Endometrial microvascular endothelial cells (primary cell): ENCODE results near the gene LRFN5. TPM values are rescaled to one million over a fixed set of nuclear protein-coding genes. Genes with fewer than 3 reads are reported as not detected.
"Not testable (repeated sequence)": the region's sequence is repeated elsewhere in the genome, so short reads cannot be mapped to it uniquely, and the experiment has no call there.

Source experiments
- in situ Hi-C: cut with HindIII; loops from 2 replicates; pipeline ENCODE4 v1.10.0; 2017; ENCODE audit warnings: low sequenced_read_pairs, low pct_unique_long_range_greater_than_20kb; ENCODE audit errors: inconsistent ontology term
- total RNA-seq: library from RNA; depleted of rRNA; stranded (reverse); fragments of >200 nt; gene quantifications from one replicate; pipeline ENCODE4 v1.2.3, GENCODE V29; 2015; ENCODE audit errors: inconsistent ontology term

The LRFN5 gene
- total RNA-seq, 1 donor from 2014 or later = not detected

DNA sequence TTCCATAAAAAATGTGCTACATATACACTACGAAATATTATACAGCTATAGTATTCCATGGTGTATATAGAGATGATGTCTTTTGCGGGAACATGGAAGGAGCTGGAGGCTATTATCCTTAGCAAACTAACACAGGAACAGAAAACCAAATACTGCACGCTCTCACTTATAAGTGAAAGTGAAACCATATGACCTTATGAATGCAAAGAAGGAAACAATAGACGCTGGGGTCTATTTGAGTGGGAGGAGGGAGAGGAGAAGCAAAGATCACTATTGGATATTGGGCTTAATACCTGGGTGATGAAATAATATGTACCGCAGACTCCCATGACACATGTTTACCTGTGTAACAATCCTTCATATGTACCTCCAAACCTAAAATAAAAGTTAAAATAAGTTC lies 142.8 kb downstream of the LRFN5 start:
- in situ Hi-C loops = no loop called here

DNA sequence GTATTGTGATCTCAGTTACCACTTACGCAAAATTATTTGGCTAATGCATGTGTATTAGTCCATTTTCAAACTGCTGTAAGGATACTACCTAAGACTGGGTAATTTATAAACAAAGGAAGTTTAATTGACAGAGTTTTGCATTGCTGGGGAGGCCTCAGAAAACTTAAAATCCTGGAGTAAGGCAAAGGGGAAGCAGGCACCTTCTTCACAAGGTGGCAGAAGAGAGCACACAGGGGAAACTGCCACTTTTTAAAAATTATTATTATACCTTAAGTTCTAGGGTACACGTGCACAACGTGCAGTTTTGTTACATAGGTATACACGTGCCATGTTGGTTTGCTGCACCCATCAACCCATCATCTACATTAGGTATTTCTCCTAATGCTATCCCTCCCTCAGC lies 143.9 kb downstream of the LRFN5 start:
- in situ Hi-C loops = not testable (repeated sequence)

DNA sequence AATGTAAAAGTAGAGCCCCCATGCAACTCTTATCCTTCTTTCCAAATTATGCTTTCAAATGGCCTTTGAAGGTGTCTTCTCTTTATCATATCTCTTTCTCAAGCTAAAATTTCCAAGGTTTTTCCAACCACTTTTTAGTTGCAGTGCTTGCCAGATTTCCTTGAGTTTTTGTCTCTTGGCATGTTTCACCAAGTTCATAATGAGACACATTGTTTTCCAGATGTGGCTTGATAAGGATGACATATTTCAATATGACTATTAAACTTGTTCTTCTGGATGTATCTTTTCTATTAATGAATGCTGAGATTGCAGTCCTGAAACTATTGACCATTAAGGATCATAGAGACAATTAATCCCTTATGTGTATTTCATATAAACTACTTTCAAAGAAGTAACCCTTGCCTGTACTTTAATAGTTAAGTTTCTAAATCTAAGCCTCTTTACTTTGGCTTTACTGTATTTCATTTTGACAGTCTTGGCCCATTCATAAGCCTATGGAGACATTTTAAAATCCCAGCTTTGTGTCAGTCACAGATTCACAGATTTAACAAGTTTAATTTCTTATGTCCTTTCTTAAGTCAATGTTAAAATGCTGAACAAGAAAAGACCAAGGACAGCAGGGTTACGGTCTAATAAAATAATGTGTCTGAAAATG lies 151.5 kb downstream of the LRFN5 start:
- in situ Hi-C loops = no loop called here

DNA sequence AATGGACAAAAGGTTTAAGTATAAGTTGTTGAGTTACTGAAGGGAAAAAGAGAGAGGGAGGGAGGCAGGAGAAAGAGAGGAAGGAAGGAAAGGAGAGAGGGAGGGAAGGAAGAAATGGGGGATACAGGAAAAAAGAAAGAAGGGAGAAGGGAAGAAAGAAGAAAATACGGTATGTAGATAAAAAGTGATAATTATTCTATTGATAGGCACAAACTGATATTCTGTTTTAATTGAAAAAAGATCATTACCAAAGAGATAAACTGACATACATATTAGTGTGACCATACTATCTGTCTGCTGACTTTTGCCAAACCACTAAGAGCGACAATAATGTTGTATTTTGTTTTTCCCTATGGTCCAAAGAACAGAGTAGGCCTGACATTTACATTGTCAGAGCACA lies 154.5 kb downstream of the LRFN5 start:
- in situ Hi-C loops = no loop called here

DNA sequence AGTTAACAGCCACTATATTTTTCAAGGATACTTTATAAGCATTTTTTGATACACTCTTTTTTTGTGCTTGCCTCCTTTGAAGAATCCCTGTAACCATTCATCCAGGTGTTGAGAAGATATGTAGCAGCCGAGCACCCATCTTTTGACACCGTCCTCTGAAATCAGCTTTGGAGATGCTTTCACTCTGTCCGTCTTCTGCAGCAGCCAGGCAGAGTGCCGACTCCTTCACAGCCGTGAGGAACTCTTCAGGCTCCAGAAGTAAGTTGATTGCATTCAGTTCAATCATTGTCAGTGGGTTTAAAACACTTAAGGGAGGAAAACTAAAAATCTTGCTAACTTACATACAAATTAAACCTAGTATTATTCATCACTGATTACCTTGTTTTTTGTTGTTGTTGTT lies 160.1 kb downstream of the LRFN5 start:
- in situ Hi-C loops = no loop called here

DNA sequence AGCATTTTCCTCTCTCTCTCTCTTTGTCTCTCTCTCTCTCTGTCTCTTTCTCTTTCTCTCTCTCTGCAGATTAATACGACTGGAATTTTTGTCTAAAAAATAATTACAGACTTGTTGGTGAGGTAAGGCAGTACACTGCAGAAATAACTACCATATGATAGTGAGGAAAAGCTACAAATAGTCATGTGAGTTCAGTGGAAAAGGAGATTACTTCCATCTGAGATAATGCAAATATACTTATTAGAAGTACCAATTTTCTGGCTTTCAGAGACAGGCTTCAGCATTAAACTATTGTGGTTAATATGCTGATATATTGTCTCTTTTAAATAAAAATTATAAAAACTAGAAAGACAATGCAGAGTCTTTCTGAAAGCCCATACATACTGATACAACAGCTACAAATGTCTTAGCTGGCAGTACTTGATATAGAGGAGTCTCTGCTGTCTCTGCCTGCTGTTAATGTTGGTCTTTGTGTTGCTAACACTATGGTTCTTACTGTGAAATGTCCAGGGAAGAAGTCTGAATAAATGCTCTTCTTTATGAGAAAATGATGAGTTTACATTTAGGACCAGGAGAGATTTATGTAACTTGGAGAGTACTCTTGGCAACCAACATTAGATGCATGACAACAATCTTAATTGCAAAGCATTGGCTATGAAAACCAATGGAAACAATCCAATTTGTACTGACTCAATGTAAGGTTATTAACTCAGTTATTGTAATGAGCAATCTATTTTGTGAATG lies 167.0 kb downstream of the LRFN5 start:
- in situ Hi-C loops = no loop called here

- in situ Hi-C loops = no loop called here
Observed at GRCh38 chr14:41782511-41782910, 175.8 kb downstream of the LRFN5 start.

- in situ Hi-C loops = no loop called here
Observed at GRCh38 chr14:41783403-41783802, 176.7 kb downstream of the LRFN5 start.

DNA sequence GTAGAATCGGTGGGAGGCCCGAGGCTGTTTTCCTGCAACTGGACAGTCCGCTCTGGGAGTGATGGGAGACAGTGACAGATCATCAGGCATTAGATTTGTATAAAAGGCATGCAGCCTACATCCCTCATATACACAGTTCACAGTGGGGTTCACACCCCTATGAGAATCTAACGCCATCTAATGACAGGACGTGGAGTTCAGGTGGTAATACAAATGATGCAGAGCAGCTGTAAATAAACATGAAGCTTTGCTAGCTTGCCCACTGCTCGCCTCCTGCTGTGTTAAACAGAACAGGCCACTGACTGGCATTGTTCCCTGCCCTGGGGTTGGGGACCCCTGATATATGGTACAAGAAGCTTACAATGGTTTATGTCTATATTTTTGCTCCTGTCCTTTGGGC lies 179.0 kb downstream of the LRFN5 start:
- in situ Hi-C loops = no loop called here

GRCh38 chr14:41799817-41800216 lies 193.1 kb downstream of the LRFN5 start:
- in situ Hi-C loops = no loop called here

DNA sequence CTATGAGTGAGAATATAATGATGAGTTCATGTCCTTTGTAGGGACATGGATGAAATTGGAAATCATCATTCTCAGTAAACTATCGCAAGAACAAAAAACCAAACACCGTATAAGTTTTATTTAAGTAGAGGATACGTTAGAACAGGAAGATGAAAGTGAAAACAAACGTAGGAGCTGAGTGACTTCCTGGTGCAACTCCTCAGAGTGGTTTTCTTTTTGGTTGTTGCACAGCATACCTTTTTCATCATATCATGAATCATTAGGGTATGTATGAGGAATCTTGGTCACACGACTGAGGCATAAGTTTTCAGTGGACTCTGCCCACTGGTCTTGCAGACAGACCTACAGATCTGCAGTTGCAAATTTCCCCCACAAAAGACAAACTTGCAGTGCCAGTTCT lies 199.0 kb downstream of the LRFN5 start:
- in situ Hi-C loops = no loop called here

- in situ Hi-C loops = no loop called here
Observed at GRCh38 chr14:41806366-41806975, 199.8 kb downstream of the LRFN5 start.

DNA sequence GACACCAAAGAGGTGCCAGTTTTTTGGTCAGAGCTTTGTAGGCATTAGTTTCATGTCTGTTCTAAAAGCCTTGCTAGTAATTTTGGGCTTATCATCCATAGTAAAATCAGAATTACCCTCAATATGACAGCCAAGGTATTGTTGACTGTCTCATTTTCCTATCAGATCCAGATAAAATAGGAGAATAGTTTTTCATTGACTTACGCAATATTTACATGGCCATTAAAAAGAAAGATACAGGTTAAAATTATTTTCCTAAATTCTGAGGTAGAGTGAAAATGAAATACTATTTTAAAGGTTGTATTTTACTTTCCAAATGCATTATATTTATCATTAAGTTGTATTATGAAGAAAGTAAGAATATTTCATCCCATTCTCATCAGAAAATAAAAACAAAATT lies 203.7 kb downstream of the LRFN5 start:
- in situ Hi-C loops = no loop called here

DNA sequence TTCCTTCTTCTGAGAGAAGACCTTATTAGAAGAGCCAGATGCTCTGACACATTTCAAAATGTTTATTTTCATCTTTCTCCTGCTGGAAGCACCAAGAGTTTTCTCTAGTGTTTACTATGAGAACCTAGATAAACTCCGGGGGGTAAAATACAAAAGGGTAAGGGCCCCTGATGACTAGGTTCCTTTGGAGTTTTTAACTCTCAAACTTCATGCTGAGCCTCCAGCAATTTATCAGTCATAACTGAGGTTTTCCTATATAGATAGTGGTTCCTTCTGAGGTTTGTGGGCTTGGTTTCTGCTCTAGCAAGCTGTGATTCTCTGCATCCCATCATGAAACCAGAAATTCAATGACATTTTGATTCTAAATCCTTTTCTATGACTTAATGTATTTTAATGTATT lies 210.9 kb downstream of the LRFN5 start:
- in situ Hi-C loops = no loop called here

DNA sequence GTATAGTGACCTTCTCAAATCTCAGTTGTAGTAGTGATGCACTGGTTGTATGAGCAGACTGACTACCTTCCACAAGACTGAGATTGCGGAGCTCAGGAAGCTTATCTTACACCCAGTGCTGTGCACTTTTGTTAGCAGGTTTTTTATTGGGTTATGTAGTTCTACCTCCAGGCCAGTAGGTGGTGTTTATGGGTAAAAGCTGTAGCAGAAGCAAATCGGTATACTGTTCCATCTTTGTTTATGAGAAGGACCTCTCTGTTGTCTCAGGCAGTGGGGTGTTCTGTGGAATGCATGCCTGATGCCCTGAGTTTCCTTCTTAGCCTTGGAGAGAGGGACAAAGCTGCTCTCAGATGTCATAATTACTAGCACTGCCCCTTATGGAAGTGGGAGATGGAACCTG lies 217.8 kb downstream of the LRFN5 start:
- in situ Hi-C loops = no loop called here

- in situ Hi-C loops = no loop called here
Observed at GRCh38 chr14:41825622-41826021, 218.9 kb downstream of the LRFN5 start.

GRCh38 chr14:41830714-41831406 lies 224.2 kb downstream of the LRFN5 start:
- in situ Hi-C loops = no loop called here

DNA sequence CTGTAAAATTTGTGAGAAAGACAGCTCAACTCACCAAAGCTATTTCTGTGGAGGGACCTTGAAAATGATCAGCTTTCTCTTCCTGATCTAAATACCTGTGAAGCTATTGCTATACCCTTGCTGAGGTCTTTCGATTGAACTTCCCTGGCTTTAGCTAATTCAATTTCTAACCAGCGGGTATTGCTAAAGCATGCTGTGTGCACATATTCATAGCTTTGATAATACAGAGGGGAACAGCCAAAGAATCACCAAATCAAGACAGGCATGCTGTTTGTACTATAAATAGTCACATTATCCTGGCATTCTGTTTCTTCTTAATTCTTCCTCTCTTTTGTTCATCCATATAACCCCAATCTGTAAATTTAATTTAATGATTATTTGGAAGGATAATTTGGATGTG lies 233.0 kb downstream of the LRFN5 start:
- in situ Hi-C loops = no loop called here

GRCh38 chr14:41859336-41859735 lies 252.7 kb downstream of the LRFN5 start:
- in situ Hi-C loops = no loop called here

- in situ Hi-C loops = no loop called here
Observed at GRCh38 chr14:41860586-41860985, 253.9 kb downstream of the LRFN5 start.
